ENCODE results near the gene SEPTIN11.

SEPTIN11 gene

GRCh38 chr4:76949276-76950051 is at the start of gene SEPTIN11 (continued):
- TF ChIP-seq ZNF555 (tag by site-specific recombination; conservative IDR thresholded peaks at IDR 0.05) (no peak), KLF10 (tag by site-specific recombination; IDR thresholded peaks at IDR 0.05) (peak; percentile 69), ZNF549 (tag by site-specific recombination; IDR thresholded peaks at IDR 0.05) (no peak), KLF1 (tag by site-specific recombination; IDR thresholded peaks at IDR 0.05) (no peak), ZNF341 (tag by site-specific recombination; IDR thresholded peaks at IDR 0.05; ENCODE audit: low read depth) (peak; percentile 2; the same call in 1 of the 2 replicates)

DNA sequence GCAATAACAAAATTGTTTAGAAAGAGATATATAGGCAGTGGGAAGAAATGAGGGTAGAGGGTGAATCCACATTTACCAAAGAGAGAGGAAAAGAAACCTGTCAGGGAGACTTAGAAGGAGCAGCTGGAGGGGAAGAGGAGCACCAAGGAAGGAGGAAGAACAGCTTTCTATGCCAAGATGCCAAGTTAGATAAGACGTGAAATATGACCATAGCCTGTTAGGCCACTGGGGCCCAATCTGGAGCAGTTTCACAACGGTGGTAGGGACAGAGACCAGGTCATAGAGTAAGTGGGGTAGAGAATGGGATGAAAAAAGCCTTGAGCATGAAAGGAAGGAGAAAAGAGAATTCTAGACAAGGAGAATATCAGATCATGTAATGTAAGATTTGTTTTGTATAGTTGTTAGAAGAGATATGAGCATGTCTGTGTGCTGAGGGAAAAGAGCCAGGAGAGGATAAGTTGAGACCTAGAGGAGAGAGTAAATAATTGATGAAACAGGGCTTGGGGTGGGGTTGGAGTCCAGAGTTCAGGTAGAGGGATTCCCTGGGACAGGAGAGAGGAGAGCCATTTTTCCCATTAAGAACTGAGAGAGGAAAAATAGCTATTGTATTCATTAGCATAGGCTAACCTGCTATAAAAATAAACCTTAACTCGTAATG is 47.2 kb upstream of the SEPTIN11 start:
- Histone ChIP-seq H3K4me3 (ENCODE audit: low read depth, low read length) (no peak overlapping the region), H3K9me3 (ENCODE audit: control insufficient read depth, insufficient read depth, low read depth, low read length) (no peaks in the 10 kb centered on the region), H3K4me1 (ENCODE audit: control insufficient read depth, insufficient read depth, low read length) (no peaks in the 10 kb centered on the region), H3K27ac (ENCODE audit: extremely low read depth, low read depth, low read length) (no peak overlapping the region), H3K36me3 (ENCODE audit: control insufficient read depth in 2 of 2, insufficient read depth in 1 of 2, low read length in 2 of 2) (no peaks in the 10 kb centered on the region)
- TF ChIP-seq PRDM2 (tag by site-specific recombination; IDR thresholded peaks at IDR 0.05; ENCODE audit: borderline replicate concordance) (no peak), ZNF501 (tag by site-specific recombination; IDR thresholded peaks at IDR 0.05) (no peak), ZSCAN30 (tag by site-specific recombination; IDR thresholded peaks at IDR 0.05) (no peak), ZNF626 (tag by site-specific recombination; IDR thresholded peaks at IDR 0.05) (no peak), ZNF585B (tag by site-specific recombination; IDR thresholded peaks at IDR 0.05) (no peak), EGR2 (tag by site-specific recombination; IDR thresholded peaks at IDR 0.05; ENCODE audit: low read depth) (no peak), ZNF600 (tag by site-specific recombination; IDR thresholded peaks at IDR 0.05) (no peak), ZNF433 (tag by site-specific recombination; IDR thresholded peaks at IDR 0.05; ENCODE audit: low read depth) (no peak)
- TF ChIP-seq, protein P1, sequence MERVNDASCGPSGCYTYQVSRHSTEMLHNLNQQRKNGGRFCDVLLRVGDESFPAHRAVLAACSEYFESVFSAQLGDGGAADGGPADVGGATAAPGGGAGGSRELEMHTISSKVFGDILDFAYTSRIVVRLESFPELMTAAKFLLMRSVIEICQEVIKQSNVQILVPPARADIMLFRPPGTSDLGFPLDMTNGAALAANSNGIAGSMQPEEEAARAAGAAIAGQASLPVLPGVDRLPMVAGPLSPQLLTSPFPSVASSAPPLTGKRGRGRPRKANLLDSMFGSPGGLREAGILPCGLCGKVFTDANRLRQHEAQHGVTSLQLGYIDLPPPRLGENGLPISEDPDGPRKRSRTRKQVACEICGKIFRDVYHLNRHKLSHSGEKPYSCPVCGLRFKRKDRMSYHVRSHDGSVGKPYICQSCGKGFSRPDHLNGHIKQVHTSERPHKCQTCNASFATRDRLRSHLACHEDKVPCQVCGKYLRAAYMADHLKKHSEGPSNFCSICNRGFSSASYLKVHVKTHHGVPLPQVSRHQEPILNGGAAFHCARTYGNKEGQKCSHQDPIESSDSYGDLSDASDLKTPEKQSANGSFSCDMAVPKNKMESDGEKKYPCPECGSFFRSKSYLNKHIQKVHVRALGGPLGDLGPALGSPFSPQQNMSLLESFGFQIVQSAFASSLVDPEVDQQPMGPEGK (tag by site-specific recombination; IDR thresholded peaks at IDR 0.05), result no peak
- ChIA-PET POLR2A (interaction anchor here (0.6 kb wide), 1 partner anchor 170 kb away, joined by 3 read pairs; no protein-coding TSS in a partner anchor), CTCF (no interaction called here)
